Epithelial cell of esophagus (primary cell): ENCODE results near the gene PLXNA4.
A peak's percentile ranks its signal among the peaks of the same experiment; 100 is the strongest.

Experiments
- DNase-seq: peaks from one replicate; pipeline ENCODE4 v3.0.0; 2010; ENCODE audit warnings: low read depth
- H3K4me3 ChIP-seq: 2 replicates; pipeline ENCODE4 v1.5.1; 2011; ENCODE audit warnings: mild to moderate bottlenecking, low read length, control low read depth
- TF ChIP-seq, protein P1 (sequence below): IDR thresholded peaks from 2 replicates; pipeline ENCODE4 v1.5.1; 2011; ENCODE audit warnings: low read depth, mild to moderate bottlenecking, low read length, control low read depth, inconsistent platforms; ENCODE audit not compliant: insufficient read depth; ENCODE audit errors: missing control alignments

The PLXNA4 gene

DNA sequence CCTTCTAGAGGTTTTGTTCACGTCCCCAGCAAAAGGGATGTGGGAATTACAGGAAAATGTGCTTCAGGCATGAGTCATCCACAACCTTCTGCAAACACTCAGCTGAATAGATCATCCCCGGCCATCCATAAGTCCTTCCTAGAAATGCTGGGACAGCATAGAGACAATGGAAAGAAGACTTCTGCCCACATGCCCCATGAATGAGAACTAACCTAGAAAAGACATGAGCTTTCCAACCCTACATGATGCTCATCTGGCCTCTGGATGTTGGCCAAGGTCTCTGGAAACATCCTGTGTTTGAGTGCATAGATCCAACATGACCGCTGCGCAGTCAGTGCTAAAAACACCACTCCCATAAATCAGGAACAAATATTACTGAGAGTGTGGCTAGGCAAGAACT, 277.5 kb downstream of the PLXNA4 start:
- H3K4me3 ChIP-seq, result no peak overlapping the region
- DNase-seq, result peak; percentile 33
- TF ChIP-seq, protein P1, sequence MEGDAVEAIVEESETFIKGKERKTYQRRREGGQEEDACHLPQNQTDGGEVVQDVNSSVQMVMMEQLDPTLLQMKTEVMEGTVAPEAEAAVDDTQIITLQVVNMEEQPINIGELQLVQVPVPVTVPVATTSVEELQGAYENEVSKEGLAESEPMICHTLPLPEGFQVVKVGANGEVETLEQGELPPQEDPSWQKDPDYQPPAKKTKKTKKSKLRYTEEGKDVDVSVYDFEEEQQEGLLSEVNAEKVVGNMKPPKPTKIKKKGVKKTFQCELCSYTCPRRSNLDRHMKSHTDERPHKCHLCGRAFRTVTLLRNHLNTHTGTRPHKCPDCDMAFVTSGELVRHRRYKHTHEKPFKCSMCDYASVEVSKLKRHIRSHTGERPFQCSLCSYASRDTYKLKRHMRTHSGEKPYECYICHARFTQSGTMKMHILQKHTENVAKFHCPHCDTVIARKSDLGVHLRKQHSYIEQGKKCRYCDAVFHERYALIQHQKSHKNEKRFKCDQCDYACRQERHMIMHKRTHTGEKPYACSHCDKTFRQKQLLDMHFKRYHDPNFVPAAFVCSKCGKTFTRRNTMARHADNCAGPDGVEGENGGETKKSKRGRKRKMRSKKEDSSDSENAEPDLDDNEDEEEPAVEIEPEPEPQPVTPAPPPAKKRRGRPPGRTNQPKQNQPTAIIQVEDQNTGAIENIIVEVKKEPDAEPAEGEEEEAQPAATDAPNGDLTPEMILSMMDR, result no peak

DNA sequence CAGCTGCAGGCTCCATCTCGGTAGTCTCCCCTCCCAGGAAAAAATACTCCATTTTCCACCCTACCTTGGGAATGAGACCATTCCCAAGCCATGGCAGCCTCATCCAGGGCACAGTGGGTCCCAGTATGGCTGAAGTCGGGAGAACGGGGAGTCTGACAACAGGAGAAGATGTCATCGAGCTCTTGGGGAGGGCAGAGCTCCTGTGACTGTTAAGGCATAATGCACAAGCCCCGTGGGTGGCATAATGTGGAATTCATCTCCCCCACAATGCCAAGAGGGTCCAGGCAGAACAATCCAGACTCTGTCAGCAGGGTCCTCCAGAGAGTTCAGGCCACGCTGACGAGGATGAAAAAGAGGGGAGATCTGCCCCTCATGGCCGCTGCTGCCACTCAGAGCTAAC, 279.4 kb downstream of the PLXNA4 start:
- TF ChIP-seq, protein P1, result no peak
- DNase-seq, result no peak
- H3K4me3 ChIP-seq, result no peak overlapping the region

DNA sequence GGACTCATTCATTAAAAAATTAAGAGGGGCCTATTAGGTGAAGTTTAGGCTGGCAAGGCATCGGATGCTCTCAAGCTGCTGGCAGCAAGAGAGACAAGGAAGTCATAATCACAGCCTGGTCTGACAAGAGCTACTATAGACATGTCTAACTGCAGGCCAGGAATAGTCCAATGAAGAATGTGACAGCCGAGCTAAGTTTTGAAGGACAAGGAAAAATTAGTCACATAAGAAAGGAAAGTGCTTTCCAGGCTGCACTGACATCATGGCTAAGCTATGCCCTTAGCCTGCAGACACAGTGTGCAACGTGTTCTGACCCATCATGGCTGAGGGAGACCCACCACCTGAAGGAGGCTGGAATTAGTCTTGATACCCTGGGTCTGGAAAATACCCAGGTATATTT, 281.1 kb downstream of the PLXNA4 start:
- peak; percentile 60 for DNase-seq
- H3K4me3 ChIP-seq, result no peak overlapping the region
- TF ChIP-seq, protein P1, result no peak

DNA sequence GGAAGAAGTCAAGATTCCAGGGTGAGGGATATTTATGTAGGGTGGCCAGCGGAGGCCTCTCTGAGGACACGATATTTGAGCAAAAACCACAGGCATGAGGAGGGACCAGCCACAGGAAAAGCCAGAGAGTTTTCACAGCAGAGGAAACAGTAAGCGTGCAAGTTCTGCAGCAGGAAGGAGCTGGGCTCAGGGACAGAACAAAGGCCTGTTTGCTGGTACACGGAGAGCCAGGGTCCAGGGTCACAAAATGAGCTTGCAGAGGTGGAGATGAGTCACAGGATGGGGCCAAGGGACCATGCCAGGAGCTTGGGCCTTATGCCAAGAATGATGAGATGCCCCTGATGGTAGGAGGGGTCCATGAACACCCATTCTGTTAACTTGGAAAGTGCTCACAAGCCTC, 283.5 kb downstream of the PLXNA4 start:
- no peak for DNase-seq
- TF ChIP-seq, protein P1, result no peak
- no peak overlapping the region for H3K4me3 ChIP-seq

DNA sequence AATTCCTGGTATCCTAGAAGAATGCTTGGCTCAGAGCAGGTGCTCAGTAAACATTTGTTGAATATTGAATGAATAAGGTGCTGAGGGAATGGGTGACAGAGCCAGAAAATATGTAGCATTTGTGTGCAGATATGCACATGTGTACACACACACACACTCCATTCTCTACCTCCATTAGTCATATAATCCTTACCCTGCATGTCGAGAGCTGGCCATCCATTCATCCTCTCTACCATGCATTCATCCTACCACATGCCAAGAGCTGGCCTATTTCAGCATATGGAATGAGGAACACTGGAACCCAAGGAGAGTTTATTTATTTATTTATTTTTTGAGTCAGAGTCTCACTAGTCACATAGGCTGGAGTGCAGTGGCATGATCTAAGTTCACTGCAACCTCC, 284.8 kb downstream of the PLXNA4 start:
- no peak overlapping the region for H3K4me3 ChIP-seq
- DNase-seq, result no peak
- TF ChIP-seq, protein P1, result no peak

DNA sequence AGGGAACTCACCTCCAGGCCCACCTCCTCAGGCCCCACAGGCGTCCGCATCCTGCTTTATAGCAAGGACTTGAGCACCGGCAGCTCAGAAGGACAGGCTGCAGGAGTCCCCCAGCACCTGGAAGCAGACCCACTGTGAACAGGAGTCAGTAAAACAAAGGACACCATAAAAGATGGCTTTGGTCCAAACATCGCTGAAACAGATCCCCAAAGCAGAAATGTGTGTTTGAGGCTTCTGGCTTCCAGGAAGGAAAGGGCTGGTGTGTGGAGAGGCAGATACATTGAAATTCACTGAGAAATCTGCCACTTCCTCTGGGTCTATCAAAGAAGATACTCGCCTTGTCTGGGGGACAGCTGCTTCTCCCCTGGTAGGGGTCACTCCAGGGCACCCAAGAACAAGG, 286.2 kb downstream of the PLXNA4 start:
- H3K4me3 ChIP-seq, result no peak overlapping the region
- DNase-seq, result no peak
- TF ChIP-seq, protein P1, result no peak

DNA sequence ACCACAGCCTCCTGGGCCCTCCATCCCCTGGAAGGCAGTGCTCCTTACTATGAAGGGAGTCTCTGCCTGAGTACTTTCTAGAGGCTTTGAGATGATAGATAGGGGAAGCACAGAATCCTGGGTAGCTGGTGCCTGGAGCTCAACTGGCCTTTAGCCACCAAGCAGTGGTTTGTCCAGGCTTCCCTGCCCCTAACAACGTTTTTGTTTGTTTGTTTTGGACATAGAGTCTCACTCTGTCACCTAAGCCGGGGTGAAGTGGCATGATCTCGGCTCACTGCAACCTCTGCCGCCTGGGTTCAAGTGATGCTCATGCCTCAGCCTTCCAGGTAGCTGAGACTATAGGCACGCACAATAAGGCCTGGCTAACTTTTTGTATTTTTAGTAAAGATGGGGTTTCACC, 289.4 kb downstream of the PLXNA4 start:
- DNase-seq, result no peak
- TF ChIP-seq, protein P1, result no peak
- no peak overlapping the region for H3K4me3 ChIP-seq
